NCI-H82 (cell line): Measurements from ENCODE around the gene STIM2.
"Not testable (repeated sequence)": the region's sequence is repeated elsewhere in the genome, so short reads cannot be mapped to it uniquely, and the experiment has no call there.

Source experiments
- DNase-seq: peaks from one replicate; lab custom pipeline; 2025; lab: John Stamatoyannopoulos, UW

The STIM2 gene

GRCh38 chr4:26860157-26860921, at the start of gene STIM2:
Gene STIM2, plus strand, starts transcription at chr4:26860841.
- DNase-seq = peak; percentile 97

GRCh38 chr4:26811571-26811970, 49.1 kb upstream of the STIM2 start:
- DNase-seq = not testable (repeated sequence)

DNA sequence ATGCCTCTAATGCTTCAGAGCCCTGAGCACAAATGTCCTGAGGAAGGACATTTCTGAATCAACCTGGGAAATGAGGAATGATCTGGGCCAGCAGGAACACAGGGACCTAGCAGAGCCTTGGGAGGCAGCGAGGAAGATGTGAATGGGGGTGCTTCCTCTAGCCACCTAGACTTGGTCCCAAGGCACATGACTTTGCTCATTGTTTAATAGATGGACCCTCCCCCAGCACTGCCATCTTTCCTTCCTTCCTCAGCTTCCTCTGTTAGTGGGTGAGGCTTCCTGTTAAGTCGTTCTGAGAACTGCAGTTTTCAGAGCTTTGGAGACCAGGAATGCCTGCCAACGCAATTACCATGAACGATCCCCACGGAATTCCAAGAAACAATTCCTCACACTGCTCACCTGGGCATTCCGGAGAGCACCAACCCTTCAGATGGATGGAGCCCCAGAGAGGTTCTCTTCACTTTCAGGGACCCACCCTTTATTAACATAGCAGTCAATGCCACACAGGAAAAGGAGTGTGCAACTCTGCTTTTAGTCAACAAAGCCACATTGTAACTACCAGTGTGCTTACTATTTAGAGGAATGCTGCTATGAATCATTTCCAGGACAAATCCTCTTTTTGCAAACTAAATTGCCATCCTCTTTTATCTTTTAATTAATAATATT, 48.5 kb upstream of the STIM2 start:
- DNase-seq = no peak

DNA sequence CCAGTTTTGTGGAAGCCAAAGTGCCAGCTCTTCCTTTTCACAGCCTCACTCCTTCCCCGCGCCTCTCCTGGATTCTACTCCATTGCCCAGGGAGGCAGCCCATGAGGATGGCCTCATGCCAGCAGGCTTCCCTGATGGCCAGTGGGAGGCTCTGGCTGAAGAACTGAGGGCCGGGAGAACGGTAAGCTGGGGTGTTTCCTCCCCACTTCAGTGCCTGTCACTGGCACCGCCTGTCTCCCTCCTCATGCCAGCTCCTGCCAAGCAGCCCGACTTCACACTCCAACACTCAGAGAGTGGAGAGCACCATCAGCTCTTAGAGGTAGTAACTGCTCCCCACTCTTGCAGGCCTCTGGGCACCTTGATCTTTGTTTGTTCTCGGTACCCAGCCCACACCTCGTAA, 46.9 kb upstream of the STIM2 start:
- DNase-seq = no peak

- no peak for DNase-seq
Observed at GRCh38 chr4:26815199-26815598, 45.4 kb upstream of the STIM2 start.

- DNase-seq = no peak
Observed at GRCh38 chr4:26815706-26816105, 44.9 kb upstream of the STIM2 start.

GRCh38 chr4:26819026-26819425, 41.6 kb upstream of the STIM2 start:
- no peak for DNase-seq

DNA sequence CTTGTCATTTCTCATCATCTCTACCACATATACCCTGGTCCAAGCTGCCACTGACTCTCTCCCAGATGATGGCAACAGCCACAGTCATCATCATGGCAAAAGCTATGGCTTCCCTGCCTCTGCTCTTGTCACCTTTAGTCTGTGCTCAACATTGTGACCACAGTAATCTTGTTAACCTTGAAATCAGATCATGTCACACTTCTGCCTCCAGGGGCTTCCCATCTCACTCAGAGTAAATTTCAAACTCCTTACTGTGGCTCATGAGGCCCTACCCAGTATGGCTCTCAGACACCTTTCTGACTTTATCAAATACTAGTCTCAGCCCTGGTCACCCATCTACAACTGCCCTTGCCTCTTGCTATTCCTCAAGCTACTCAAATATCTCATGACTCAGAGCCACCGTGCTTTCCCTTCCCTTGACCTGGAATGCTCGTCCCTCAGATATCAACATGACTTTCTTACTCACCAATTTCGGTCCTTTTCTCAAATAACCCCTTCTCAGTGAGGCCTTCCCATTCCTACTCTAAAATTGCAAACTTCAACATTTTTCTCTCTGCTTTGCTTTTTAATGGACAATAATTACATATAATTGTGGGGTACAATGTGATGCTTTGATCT, 41.1 kb upstream of the STIM2 start:
- DNase-seq = peak; percentile 70

GRCh38 chr4:26820346-26820745, 40.3 kb upstream of the STIM2 start:
- DNase-seq = no peak

- DNase-seq = no peak
Observed at GRCh38 chr4:26821031-26821430, 39.6 kb upstream of the STIM2 start.

DNA sequence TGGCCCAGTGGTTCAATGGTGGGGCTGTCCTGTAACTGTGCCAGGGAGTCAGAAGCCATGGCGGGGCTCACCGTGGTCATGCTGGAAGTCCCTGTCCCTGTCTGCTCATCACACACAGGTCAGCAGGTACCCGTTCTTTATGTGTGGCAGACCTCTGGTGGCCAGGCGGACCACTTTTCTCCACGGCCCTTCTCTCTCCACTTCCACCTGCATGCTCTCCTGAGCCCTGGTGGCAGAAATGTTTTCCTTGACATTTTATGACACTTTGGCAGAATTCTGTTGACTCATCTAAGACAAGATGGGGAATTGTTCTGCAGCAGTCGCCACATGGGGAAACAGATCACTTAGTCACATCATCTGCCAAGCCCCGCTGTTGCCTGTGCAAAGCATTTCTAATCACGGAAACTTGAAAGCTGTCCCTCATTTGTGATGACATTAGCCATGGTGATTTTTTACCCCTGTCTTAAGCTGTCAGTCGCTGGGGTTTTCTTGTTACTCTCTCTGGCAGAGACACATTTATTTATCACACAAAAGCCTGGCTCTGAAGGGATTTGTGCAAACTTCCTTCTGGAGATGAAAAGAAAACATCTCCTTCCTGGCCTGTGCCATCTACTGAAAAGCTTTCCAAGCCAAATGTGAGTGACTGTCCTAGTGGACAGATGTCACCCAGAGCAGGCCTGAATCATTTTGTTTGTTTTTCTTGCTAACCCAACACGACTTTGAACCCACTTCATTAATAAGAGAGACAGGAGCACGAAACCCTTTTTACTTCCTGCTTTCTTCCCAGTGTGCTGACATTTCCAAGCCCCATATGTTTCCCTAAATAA, 38.8 kb upstream of the STIM2 start:
- DNase-seq = no peak

GRCh38 chr4:26822546-26822945, 38.1 kb upstream of the STIM2 start:
- no peak for DNase-seq

DNA sequence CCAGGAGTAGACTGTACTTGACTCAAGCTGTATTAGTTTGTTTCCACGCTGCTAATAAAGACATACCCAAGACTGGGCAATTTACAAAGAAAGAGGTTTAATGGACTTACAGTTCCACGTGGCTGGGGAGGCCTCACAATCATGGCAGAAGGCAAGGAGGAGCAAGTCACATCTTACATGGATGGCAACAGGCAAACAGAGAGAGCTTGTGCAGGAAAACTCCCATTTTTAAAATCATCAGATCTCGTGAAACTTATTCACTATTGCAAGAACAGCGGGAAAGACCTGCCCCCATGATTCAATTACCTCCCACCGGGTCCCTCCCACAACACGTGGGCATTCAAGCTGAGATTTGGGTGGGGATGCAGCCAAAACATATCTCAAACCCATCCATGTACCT, 37.7 kb upstream of the STIM2 start:
- not testable (repeated sequence) for DNase-seq

DNA sequence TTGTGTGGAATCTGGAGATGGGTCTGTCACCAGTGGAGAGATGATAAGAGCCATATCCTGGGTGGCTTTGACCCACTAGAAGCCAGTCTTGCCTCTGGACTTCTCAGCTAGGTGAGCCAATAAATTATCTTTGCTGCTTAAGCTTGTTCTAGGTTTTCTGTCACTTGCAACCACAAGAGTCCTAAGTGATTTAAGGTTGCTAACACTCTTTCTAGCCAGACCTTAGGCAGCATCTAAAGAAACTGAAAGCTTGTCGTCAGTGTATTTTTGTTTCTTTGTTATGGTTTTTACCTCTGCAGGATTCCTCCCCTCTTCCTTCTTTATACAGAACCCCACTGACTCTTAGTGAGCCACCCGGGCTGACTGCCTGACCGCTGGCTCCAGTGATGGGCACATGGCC, 37.1 kb upstream of the STIM2 start:
- DNase-seq = no peak

- no peak for DNase-seq
Observed at GRCh38 chr4:26824667-26825066, 36.0 kb upstream of the STIM2 start.

DNA sequence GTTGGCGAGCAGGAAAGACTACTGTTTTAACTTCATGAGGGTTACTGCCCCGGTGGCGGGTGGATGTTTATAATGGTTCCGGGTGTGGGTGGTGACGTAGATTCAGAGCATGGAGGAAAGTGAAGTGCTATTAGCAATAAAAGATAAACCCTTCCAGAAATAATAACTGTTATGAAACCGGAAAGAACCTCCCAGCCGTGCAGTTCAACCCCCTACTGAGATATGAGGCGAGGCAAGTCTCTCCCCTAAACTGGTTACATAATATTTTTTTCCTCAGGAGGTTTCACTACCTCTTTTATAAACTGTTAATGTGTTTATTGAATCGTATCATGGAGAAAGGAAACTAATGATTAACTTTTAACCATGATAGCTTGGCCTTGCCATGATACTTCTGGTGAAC, 33.9 kb upstream of the STIM2 start:
- no peak for DNase-seq

- DNase-seq = not testable (repeated sequence)
Observed at GRCh38 chr4:26827336-26827735, 33.3 kb upstream of the STIM2 start.

DNA sequence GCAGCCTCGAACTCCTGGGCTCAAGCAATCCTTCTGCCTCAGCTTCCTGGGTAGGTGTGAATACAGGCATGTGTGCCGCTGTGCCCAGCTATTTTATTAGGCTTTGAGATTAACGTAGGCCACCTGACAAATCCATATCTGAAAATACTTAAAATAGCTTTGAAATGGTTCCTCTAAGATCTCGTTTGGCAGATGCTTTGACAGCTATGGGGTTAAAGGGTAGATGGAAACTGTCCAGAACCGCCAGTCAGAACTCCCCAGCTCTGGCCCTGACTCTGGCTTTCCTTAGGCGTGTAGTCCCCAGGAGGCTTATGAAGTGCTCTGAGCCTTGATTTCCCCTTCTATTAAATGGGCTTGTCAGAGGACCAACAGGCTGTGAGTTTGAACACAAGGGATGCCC, 32.8 kb upstream of the STIM2 start:
- no peak for DNase-seq

GRCh38 chr4:26829018-26829417, 31.6 kb upstream of the STIM2 start:
- DNase-seq = no peak

- no peak for DNase-seq
Observed at GRCh38 chr4:26830033-26830432, 30.6 kb upstream of the STIM2 start.

DNA sequence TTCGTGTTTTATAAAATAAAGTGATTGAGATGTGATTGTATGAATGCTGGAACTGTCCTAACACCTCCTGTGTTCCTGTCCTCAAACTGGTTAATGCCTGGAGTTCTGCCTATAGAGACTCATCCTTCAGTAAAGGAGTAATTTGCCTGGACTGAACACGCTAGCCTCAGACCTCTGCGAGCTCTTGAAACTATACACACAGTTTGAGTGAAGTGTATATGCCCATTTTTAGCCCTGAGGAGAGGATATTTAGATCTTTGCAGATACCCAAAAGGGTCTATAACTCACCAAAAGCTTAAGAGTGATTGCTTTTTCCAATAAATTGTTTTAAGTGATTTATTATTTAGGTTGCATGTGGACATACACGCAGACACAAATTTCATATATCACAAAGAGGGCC, 29.9 kb upstream of the STIM2 start:
- DNase-seq = no peak

DNA sequence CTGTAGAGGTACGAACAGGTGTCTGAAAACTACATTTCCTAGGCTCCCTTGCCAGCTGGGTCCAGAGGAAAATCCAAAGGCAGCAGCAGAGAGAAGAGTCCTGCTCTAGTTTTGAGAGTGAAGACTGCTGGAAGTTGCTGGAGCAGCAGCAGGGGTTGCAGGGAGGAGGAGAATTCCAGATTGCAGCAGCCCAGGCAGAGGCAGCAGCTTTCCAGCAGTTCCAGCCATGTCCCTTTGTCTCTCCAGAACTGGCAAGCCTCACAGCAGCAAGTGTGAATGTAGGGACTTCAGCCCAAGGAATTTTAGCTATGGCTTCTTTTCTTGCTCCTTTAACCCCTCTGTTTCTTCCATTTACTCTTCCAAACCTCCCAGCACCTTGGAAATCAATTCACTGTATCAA, 24.1 kb upstream of the STIM2 start:
- DNase-seq = no peak
